HEK293 (cell line): ENCODE results near the gene CSNK2A2.
A peak's percentile ranks its signal among the peaks of the same experiment; 100 is the strongest.

Source experiments
- CTCF ChIA-PET: fragments of 350-600 bp; formaldehyde crosslinking; extraction: SDS; loops from one replicate; lab custom pipeline; 2021; ENCODE audit warnings: antibody characterized with exemption; lab: Yijun Ruan, JAX
- POLR2A ChIA-PET: fragments of 300-600 bp; formaldehyde crosslinking; extraction: SDS; loops from one replicate; lab custom pipeline; 2020; ENCODE audit warnings: antibody characterized with exemption, inconsistent platforms; lab: Yijun Ruan, JAX
- H3K27ac ChIP-seq: fragments of 200-500 bp; sonication (Bioruptor generic); 2 replicates; pipeline ENCODE4 v1.5.1; 2014; ENCODE audit warnings: low read depth, low read length, control low read depth, inconsistent platforms; ENCODE audit errors: extremely low read depth
- H3K36me3 ChIP-seq, 2 experiments: fragments of 200-500 bp in 1 of 2; sonication (Bioruptor generic) in 1 of 2; 1 replicate in 1 of 2; 2 replicates in 1 of 2; pipeline ENCODE4 v1.5.1; 2014 to 2017; ENCODE audit warnings: inconsistent platforms in 2 of 2, low read length in 2 of 2; ENCODE audit not compliant: control insufficient read depth in 2 of 2, insufficient read depth in 1 of 2
- H3K4me1 ChIP-seq: fragments of 200-500 bp; sonication (Bioruptor generic); 2 replicates; pipeline ENCODE4 v1.5.1; 2014; ENCODE audit warnings: mild to moderate bottlenecking, low read length, inconsistent platforms; ENCODE audit not compliant: control insufficient read depth, insufficient read depth
- H3K4me3 ChIP-seq: 2 replicates; pipeline ENCODE4 v1.5.1; 2011; ENCODE audit warnings: low read depth, mild to moderate bottlenecking, control low read depth, low read length, moderate library complexity
- H3K9me3 ChIP-seq: fragments of 200-500 bp; sonication (Bioruptor generic); 2 replicates; pipeline ENCODE4 v1.5.1; 2014; ENCODE audit warnings: low read depth, low read length, inconsistent platforms; ENCODE audit not compliant: control insufficient read depth, insufficient read depth
- EGR2 ChIP-seq: fragments of 450-650 bp; formaldehyde crosslinking; IDR thresholded peaks from 2 replicates; pipeline ENCODE4 v1.5.1; 2016; ENCODE audit warnings: low read depth, missing biosample characterization, missing genetic modification characterization
- KLF16 ChIP-seq: fragments of 450-650 bp; formaldehyde crosslinking; IDR thresholded peaks from 2 replicates; pipeline ENCODE4 v1.5.1; 2017; ENCODE audit warnings: missing biosample characterization, missing genetic modification characterization
- KLF7 ChIP-seq: fragments of 450-650 bp; formaldehyde crosslinking; IDR thresholded peaks from 2 replicates; pipeline ENCODE4 v1.5.1; 2016; ENCODE audit warnings: missing biosample characterization, missing genetic modification characterization, borderline replicate concordance
- OVOL3 ChIP-seq: fragments of 450-650 bp; formaldehyde crosslinking; IDR thresholded peaks from 2 replicates; pipeline ENCODE4 v1.5.1; 2016; ENCODE audit warnings: missing biosample characterization, missing genetic modification characterization
- SETDB1 ChIP-seq: IDR thresholded peaks from one replicate; pipeline ENCODE4 v1.6.1; 2017; ENCODE audit warnings: mild to moderate bottlenecking, low read length, moderate library complexity, mixed read lengths; ENCODE audit not compliant: insufficient read length
- ZBTB17 ChIP-seq: fragments of 450-650 bp; formaldehyde crosslinking; IDR thresholded peaks from 2 replicates; pipeline ENCODE4 v1.5.1; 2016; ENCODE audit warnings: missing biosample characterization, missing genetic modification characterization
- ZBTB8A ChIP-seq: fragments of 450-650 bp; formaldehyde crosslinking; IDR thresholded peaks from 2 replicates; pipeline ENCODE4 v1.5.1; 2016; ENCODE audit warnings: missing biosample characterization, missing genetic modification characterization
- ZNF112 ChIP-seq: fragments of 450-650 bp; formaldehyde crosslinking; IDR thresholded peaks from 2 replicates; pipeline ENCODE4 v1.5.0; 2017; ENCODE audit warnings: missing biosample characterization, missing genetic modification characterization
- ZNF174 ChIP-seq: fragments of 450-650 bp; formaldehyde crosslinking; IDR thresholded peaks from 2 replicates; pipeline ENCODE4 v1.5.0; 2017; ENCODE audit warnings: missing biosample characterization, mild to moderate bottlenecking, missing genetic modification characterization
- ZNF514 ChIP-seq: fragments of 450-650 bp; formaldehyde crosslinking; IDR thresholded peaks from 2 replicates; pipeline ENCODE4 v1.5.1; 2016; ENCODE audit warnings: missing biosample characterization, missing genetic modification characterization
- ZNF548 ChIP-seq: fragments of 450-650 bp; formaldehyde crosslinking; IDR thresholded peaks from 2 replicates; pipeline ENCODE4 v1.5.1; 2016; ENCODE audit warnings: missing biosample characterization, missing genetic modification characterization
- ZNF571 ChIP-seq: fragments of 450-650 bp; formaldehyde crosslinking; IDR thresholded peaks from 2 replicates; pipeline ENCODE4 v1.5.0; 2017; ENCODE audit warnings: missing biosample characterization, missing genetic modification characterization
- ZNF621 ChIP-seq: fragments of 450-650 bp; formaldehyde crosslinking; IDR thresholded peaks from 2 replicates; pipeline ENCODE4 v1.5.1; 2017; ENCODE audit warnings: missing biosample characterization, missing genetic modification characterization
- ZNF629 ChIP-seq: fragments of 450-650 bp; formaldehyde crosslinking; IDR thresholded peaks from 2 replicates; pipeline ENCODE4 v1.5.1; 2017; ENCODE audit warnings: missing biosample characterization, missing genetic modification characterization
- ZNF785 ChIP-seq: fragments of 450-650 bp; formaldehyde crosslinking; IDR thresholded peaks from 2 replicates; pipeline ENCODE4 v1.5.1; 2016; ENCODE audit warnings: missing biosample characterization, missing genetic modification characterization
- ZSCAN23 ChIP-seq: fragments of 450-650 bp; formaldehyde crosslinking; IDR thresholded peaks from 2 replicates; pipeline ENCODE4 v1.5.1; 2016; ENCODE audit warnings: missing biosample characterization, missing genetic modification characterization
- TF ChIP-seq, protein P1 (sequence below): fragments of 450-650 bp; formaldehyde crosslinking; conservative IDR thresholded peaks from 2 replicates; pipeline ENCODE4 v1.5.1; 2016; ENCODE audit warnings: low read depth, missing biosample characterization, missing genetic modification characterization
- TF ChIP-seq, protein P2 (sequence below): fragments of 450-650 bp; formaldehyde crosslinking; IDR thresholded peaks from 2 replicates; pipeline ENCODE4 v1.5.1; 2017; ENCODE audit warnings: missing biosample characterization, missing genetic modification characterization
- TF ChIP-seq, protein P3 (sequence below): fragments of 450-650 bp; formaldehyde crosslinking; IDR thresholded peaks from 2 replicates; pipeline ENCODE4 v1.5.1; 2016; ENCODE audit warnings: missing biosample characterization, missing genetic modification characterization
- TF ChIP-seq, protein P4 (sequence below): fragments of 450-650 bp; formaldehyde crosslinking; IDR thresholded peaks from 2 replicates; pipeline ENCODE4 v1.5.1; 2016; ENCODE audit warnings: missing biosample characterization, missing genetic modification characterization, borderline replicate concordance
- TF ChIP-seq, protein P5 (sequence below): fragments of 450-650 bp; formaldehyde crosslinking; IDR thresholded peaks from 2 replicates; pipeline ENCODE4 v1.5.1; 2016; ENCODE audit warnings: missing biosample characterization, missing genetic modification characterization

The CSNK2A2 gene

DNA sequence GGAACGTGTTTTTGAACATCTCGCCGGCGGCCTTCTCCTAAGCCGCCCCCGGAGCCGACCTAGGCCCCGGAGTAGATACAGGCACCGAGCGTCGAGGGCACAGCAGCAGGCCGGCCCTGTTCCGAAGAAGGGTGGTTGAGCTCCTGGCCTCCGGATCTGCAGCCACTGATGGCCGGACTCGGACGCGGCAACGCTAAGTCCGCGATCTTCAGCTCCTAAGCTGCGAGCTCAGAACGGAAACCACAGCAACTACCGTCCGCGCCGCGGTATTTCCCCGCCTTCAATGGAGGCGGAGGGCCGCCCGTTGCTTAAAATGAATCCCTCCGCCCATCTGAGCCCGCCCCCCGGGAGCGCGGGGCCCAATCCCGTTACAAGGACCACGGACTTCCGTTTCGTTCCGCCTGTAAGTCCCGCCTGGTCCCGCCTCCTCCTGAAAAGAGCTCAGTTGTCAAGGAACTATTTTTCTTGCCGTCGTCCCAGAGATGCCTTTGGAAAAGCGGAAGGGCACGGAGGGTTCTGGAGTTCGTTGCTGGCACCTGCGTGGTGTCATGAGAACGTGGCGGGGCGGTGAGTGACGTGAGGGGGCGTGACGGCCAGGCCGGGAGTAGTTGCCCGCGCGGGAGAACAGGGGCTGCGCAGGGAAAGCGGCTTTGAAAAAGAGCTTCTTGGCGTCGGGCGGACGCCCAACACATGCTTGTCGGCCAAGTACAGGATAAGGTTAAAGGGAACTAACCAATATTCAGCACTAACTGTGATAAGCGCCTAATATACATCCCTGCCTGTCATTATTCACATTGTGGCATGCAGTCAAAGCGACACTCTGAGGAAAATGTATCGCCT is 68.6 kb downstream of the CSNK2A2 start, which contains the start of gene CFAP20:
CFAP20 (minus strand) TSS at position 285 of the 840 bp plus-strand sequence; CDS start at position 19, 266 bp downstream.
- POLR2A ChIA-PET, result interaction anchor here (0.5 to 2.3 kb wide), 33 partner anchors 9 to 571 kb away, joined by 3 to 51 read pairs (median 4); partner anchors contain the start of genes KATNB1, MMP15, NDRG4 and USB1
- CTCF ChIA-PET, result interaction anchor here (0.6 to 2.0 kb wide), 7 partner anchors 18 to 394 kb away, joined by 3 to 8 read pairs (median 3); partner anchors contain the start of gene KATNB1
- Histone ChIP-seq H3K27ac (peak within 1 kb of the TSS; percentile 83), H3K4me3 (peak within 1 kb of the TSS; percentile 83), H3K4me1 (peaks cover 17% of the 10 kb centered on the region), H3K9me3 (no peaks in the 10 kb centered on the region), H3K36me3 (no peaks in the 10 kb centered on the region)
- TF ChIP-seq ZBTB17 (peak; percentile 91), ZNF174 (tag by site-specific recombination) (peak; percentile 76; the same call in 1 of the 2 replicates), KLF7 (tag by site-specific recombination) (peak; percentile 72), OVOL3 (tag by site-specific recombination) (peak; percentile 86), ZNF621 (no peak), ZBTB8A (tag by site-specific recombination) (peak; percentile 78), ZNF514 (no peak), EGR2 (tag by site-specific recombination) (peak; percentile 91), SETDB1 (peak; percentile 94), KLF16 (peak; percentile 100), ZNF629 (peak; percentile 97), ZNF112 (tag by site-specific recombination) (no peak), ZNF571 (tag by site-specific recombination) (no peak), ZSCAN23 (tag by site-specific recombination) (no peak), ZNF548 (no peak), ZNF785 (tag by site-specific recombination) (no peak)
- TF ChIP-seq, protein P1, sequence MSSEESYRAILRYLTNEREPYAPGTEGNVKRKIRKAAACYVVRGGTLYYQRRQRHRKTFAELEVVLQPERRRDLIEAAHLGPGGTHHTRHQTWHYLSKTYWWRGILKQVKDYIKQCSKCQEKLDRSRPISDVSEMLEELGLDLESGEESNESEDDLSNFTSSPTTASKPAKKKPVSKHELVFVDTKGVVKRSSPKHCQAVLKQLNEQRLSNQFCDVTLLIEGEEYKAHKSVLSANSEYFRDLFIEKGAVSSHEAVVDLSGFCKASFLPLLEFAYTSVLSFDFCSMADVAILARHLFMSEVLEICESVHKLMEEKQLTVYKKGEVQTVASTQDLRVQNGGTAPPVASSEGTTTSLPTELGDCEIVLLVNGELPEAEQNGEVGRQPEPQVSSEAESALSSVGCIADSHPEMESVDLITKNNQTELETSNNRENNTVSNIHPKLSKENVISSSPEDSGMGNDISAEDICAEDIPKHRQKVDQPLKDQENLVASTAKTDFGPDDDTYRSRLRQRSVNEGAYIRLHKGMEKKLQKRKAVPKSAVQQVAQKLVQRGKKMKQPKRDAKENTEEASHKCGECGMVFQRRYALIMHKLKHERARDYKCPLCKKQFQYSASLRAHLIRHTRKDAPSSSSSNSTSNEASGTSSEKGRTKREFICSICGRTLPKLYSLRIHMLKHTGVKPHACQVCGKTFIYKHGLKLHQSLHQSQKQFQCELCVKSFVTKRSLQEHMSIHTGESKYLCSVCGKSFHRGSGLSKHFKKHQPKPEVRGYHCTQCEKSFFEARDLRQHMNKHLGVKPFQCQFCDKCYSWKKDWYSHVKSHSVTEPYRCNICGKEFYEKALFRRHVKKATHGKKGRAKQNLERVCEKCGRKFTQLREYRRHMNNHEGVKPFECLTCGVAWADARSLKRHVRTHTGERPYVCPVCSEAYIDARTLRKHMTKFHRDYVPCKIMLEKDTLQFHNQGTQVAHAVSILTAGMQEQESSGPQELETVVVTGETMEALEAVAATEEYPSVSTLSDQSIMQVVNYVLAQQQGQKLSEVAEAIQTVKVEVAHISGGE (tag by site-specific recombination), result peak; percentile 91
- TF ChIP-seq, protein P2, sequence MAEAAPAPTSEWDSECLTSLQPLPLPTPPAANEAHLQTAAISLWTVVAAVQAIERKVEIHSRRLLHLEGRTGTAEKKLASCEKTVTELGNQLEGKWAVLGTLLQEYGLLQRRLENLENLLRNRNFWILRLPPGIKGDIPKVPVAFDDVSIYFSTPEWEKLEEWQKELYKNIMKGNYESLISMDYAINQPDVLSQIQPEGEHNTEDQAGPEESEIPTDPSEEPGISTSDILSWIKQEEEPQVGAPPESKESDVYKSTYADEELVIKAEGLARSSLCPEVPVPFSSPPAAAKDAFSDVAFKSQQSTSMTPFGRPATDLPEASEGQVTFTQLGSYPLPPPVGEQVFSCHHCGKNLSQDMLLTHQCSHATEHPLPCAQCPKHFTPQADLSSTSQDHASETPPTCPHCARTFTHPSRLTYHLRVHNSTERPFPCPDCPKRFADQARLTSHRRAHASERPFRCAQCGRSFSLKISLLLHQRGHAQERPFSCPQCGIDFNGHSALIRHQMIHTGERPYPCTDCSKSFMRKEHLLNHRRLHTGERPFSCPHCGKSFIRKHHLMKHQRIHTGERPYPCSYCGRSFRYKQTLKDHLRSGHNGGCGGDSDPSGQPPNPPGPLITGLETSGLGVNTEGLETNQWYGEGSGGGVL, result peak; percentile 86
- TF ChIP-seq, protein P3, sequence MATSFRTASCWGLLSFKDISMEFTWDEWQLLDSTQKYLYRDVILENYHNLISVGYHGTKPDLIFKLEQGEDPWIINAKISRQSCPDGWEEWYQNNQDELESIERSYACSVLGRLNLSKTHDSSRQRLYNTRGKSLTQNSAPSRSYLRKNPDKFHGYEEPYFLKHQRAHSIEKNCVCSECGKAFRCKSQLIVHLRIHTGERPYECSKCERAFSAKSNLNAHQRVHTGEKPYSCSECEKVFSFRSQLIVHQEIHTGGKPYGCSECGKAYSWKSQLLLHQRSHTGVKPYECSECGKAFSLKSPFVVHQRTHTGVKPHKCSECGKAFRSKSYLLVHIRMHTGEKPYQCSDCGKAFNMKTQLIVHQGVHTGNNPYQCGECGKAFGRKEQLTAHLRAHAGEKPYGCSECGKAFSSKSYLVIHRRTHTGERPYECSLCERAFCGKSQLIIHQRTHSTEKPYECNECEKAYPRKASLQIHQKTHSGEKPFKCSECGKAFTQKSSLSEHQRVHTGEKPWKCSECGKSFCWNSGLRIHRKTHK (tag by site-specific recombination), result no peak
- TF ChIP-seq, protein P4, sequence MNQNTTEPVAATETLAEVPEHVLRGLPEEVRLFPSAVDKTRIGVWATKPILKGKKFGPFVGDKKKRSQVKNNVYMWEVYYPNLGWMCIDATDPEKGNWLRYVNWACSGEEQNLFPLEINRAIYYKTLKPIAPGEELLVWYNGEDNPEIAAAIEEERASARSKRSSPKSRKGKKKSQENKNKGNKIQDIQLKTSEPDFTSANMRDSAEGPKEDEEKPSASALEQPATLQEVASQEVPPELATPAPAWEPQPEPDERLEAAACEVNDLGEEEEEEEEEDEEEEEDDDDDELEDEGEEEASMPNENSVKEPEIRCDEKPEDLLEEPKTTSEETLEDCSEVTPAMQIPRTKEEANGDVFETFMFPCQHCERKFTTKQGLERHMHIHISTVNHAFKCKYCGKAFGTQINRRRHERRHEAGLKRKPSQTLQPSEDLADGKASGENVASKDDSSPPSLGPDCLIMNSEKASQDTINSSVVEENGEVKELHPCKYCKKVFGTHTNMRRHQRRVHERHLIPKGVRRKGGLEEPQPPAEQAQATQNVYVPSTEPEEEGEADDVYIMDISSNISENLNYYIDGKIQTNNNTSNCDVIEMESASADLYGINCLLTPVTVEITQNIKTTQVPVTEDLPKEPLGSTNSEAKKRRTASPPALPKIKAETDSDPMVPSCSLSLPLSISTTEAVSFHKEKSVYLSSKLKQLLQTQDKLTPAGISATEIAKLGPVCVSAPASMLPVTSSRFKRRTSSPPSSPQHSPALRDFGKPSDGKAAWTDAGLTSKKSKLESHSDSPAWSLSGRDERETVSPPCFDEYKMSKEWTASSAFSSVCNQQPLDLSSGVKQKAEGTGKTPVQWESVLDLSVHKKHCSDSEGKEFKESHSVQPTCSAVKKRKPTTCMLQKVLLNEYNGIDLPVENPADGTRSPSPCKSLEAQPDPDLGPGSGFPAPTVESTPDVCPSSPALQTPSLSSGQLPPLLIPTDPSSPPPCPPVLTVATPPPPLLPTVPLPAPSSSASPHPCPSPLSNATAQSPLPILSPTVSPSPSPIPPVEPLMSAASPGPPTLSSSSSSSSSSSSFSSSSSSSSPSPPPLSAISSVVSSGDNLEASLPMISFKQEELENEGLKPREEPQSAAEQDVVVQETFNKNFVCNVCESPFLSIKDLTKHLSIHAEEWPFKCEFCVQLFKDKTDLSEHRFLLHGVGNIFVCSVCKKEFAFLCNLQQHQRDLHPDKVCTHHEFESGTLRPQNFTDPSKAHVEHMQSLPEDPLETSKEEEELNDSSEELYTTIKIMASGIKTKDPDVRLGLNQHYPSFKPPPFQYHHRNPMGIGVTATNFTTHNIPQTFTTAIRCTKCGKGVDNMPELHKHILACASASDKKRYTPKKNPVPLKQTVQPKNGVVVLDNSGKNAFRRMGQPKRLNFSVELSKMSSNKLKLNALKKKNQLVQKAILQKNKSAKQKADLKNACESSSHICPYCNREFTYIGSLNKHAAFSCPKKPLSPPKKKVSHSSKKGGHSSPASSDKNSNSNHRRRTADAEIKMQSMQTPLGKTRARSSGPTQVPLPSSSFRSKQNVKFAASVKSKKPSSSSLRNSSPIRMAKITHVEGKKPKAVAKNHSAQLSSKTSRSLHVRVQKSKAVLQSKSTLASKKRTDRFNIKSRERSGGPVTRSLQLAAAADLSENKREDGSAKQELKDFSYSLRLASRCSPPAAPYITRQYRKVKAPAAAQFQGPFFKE (tag by site-specific recombination), result no peak
- TF ChIP-seq, protein P5, sequence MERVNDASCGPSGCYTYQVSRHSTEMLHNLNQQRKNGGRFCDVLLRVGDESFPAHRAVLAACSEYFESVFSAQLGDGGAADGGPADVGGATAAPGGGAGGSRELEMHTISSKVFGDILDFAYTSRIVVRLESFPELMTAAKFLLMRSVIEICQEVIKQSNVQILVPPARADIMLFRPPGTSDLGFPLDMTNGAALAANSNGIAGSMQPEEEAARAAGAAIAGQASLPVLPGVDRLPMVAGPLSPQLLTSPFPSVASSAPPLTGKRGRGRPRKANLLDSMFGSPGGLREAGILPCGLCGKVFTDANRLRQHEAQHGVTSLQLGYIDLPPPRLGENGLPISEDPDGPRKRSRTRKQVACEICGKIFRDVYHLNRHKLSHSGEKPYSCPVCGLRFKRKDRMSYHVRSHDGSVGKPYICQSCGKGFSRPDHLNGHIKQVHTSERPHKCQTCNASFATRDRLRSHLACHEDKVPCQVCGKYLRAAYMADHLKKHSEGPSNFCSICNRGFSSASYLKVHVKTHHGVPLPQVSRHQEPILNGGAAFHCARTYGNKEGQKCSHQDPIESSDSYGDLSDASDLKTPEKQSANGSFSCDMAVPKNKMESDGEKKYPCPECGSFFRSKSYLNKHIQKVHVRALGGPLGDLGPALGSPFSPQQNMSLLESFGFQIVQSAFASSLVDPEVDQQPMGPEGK (tag by site-specific recombination), result peak; percentile 69; the same call in 1 of the 2 replicates
